ENCODE measurements around the gene MCM5. TPM values are rescaled to one million over a fixed set of nuclear protein-coding genes. Genes with fewer than 3 reads are reported as not detected.

MCM5 gene
- total RNA-seq, 4 donors from 2014 or later = 16.5 to 102 (median 21.5) TPM

DNA sequence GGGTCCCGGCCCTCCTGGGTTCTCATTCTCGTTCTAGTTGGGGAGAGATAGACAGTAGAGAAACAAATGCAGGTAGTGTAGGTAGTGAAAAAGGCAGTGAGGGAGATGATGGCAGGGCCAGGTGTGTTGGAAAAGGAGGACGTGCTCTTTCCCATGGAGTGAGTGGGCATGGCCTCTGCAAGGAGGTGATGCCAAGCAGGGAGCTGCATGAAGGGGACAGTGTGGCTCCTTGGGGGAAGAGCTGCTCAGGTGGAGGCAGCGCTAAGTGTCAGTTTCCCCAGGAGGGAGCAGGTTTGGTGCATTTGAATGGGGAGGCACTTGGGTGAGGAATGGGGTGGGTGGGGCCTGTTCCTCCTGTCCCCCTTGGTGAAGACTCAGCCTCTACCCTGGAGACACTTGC, 22.2 kb downstream of the MCM5 start:
- Histone ChIP-seq H3K27me3 (no peaks in the 10 kb centered on the region), H3K4me3 (no peak overlapping the region), H3K9me3 (no peaks in the 10 kb centered on the region), H3K4me1 (no peaks in the 10 kb centered on the region), H3K27ac (no peak overlapping the region), H3K36me3 (peaks cover 0 to 66% (median 0%) of the 10 kb centered on the region in 3 donors)
- DNase-seq = no peak
- no peak for TF ChIP-seq POLR2A (IDR thresholded peaks at IDR 0.05)
- TF ChIP-seq, protein P1, sequence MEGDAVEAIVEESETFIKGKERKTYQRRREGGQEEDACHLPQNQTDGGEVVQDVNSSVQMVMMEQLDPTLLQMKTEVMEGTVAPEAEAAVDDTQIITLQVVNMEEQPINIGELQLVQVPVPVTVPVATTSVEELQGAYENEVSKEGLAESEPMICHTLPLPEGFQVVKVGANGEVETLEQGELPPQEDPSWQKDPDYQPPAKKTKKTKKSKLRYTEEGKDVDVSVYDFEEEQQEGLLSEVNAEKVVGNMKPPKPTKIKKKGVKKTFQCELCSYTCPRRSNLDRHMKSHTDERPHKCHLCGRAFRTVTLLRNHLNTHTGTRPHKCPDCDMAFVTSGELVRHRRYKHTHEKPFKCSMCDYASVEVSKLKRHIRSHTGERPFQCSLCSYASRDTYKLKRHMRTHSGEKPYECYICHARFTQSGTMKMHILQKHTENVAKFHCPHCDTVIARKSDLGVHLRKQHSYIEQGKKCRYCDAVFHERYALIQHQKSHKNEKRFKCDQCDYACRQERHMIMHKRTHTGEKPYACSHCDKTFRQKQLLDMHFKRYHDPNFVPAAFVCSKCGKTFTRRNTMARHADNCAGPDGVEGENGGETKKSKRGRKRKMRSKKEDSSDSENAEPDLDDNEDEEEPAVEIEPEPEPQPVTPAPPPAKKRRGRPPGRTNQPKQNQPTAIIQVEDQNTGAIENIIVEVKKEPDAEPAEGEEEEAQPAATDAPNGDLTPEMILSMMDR (IDR thresholded peaks at IDR 0.05) = no peak

DNA sequence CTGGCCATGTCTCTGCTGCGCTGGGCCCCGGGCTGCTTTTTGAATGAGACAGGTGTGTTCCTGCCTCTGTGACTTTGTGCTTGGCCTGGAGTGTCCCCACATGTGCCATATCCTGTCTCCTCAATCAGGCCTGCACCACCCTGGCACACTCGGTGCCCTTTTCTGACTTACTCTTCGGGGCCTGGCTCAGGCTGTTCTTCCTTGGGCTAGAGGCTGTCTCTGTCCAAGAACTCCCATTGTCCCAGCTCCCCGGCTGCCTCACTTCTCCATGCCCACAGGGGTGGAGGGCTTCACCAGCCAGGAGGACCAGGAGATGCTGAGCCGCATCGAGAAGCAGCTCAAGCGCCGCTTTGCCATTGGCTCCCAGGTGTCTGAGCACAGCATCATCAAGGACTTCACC, 23.0 kb downstream of the MCM5 start:
- TF ChIP-seq, protein P1 (IDR thresholded peaks at IDR 0.05) = no peak
- TF ChIP-seq POLR2A (IDR thresholded peaks at IDR 0.05) = no peak
- H3K27me3 ChIP-seq = no peaks in the 10 kb centered on the region
- H3K4me3 ChIP-seq = no peak overlapping the region
- peaks cover 0 to 58% (median 0%) of the 10 kb centered on the region in 3 donors for H3K36me3 ChIP-seq
- H3K27ac ChIP-seq = no peak overlapping the region
- no peak for DNase-seq
- H3K9me3 ChIP-seq = no peaks in the 10 kb centered on the region
- H3K4me1 ChIP-seq = no peaks in the 10 kb centered on the region

DNA sequence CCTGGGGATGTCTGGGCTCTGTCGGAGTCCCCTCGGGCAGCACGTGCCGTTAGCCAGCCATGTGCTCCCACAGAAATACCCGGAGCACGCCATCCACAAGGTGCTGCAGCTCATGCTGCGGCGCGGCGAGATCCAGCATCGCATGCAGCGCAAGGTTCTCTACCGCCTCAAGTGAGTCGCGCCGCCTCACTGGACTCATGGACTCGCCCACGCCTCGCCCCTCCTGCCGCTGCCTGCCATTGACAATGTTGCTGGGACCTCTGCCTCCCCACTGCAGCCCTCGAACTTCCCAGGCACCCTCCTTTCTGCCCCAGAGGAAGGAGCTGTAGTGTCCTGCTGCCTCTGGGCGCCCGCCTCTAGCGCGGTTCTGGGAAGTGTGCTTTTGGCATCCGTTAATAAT, 24.1 kb downstream of the MCM5 start:
- Histone ChIP-seq H3K36me3 (peaks cover 0 to 47% (median 0%) of the 10 kb centered on the region in 3 donors), H3K9me3 (no peaks in the 10 kb centered on the region), H3K4me3 (no peak overlapping the region), H3K27me3 (no peaks in the 10 kb centered on the region), H3K4me1 (no peaks in the 10 kb centered on the region), H3K27ac (no peak overlapping the region)
- TF ChIP-seq, protein P1 (IDR thresholded peaks at IDR 0.05) = no peak
- TF ChIP-seq POLR2A (IDR thresholded peaks at IDR 0.05) = no peak
- no peak for DNase-seq

DNA sequence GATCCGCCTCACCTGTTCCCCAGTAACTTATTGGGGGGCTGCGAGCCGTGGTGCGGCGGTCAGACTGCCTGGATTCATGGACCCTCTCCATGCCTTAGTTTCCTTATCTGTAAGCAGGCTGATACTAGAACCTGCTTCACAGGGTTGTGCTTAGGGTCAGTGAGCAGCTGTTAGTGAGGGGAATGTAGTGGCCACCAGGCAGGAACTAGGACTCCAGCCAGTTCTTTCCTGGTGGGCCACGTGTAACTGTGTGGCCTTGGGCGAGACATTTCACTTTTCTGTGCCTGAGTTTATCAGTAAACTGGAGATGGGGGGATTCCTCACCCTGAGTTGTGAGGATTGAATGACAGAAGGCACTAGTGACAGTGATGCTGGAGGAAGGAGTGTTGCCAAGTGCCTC, 24.8 kb downstream of the MCM5 start:
- no peak for TF ChIP-seq POLR2A (IDR thresholded peaks at IDR 0.05)
- TF ChIP-seq, protein P1 (IDR thresholded peaks at IDR 0.05) = no peak
- H3K27ac ChIP-seq = no peak overlapping the region
- H3K4me1 ChIP-seq = no peaks in the 10 kb centered on the region
- peaks cover 0 to 40% (median 0%) of the 10 kb centered on the region in 3 donors for H3K36me3 ChIP-seq
- no peaks in the 10 kb centered on the region for H3K27me3 ChIP-seq
- no peaks in the 10 kb centered on the region for H3K9me3 ChIP-seq
- no peak for DNase-seq
- no peak overlapping the region for H3K4me3 ChIP-seq

DNA sequence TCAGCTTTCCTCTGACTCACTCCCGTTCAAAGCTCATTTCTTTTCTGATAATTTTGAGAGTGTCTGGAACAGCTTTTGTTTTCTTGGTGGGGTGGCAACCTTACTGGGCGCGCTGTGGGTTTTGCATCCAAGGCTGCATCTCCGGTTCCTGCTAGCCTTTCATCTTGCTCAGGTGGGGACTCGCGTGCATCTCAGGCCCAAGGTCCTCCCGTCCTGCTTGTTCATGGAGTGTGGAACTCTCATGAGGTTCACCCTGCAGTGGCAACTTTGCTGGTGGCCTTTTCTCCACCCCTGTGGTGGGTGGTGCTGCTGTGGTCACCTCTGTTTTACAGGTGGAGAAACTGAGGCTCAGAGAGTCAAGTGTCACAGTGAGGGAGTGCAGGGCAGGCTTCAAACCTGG, 25.6 kb downstream of the MCM5 start:
- no peak for DNase-seq
- Histone ChIP-seq H3K4me1 (no peaks in the 10 kb centered on the region), H3K4me3 (no peak overlapping the region), H3K9me3 (no peaks in the 10 kb centered on the region), H3K27me3 (no peaks in the 10 kb centered on the region), H3K27ac (no peak overlapping the region), H3K36me3 (peaks cover 0 to 36% (median 0%) of the 10 kb centered on the region in 3 donors)
- no peak for TF ChIP-seq POLR2A (IDR thresholded peaks at IDR 0.05)
- TF ChIP-seq, protein P1 (IDR thresholded peaks at IDR 0.05) = no peak
